H1 (cell line): ENCODE data around the gene CD37. TPM values are rescaled to one million over a fixed set of nuclear protein-coding genes. Genes with fewer than 3 reads are reported as not detected.
A peak's percentile ranks its signal among the peaks of the same experiment; 100 is the strongest.

Source experiments
- CTCF ChIA-PET: fragments of 300-600 bp; sonication (Branson Sonifier 250); formaldehyde crosslinking; loops from one replicate; lab custom pipeline; 2021; ENCODE audit not compliant: partially characterized antibody; lab: Charles Lee
- POLR2A ChIA-PET: fragments of 300-600 bp; sonication (Branson Sonifier 250); formaldehyde crosslinking; loops from one replicate; lab custom pipeline; 2021; ENCODE audit warnings: inconsistent platforms; ENCODE audit not compliant: partially characterized antibody; lab: Charles Lee
- DNase-seq, 2 experiments: peaks; one replicate each; pipeline versions ENCODE4 v3.0.0 to v3.0.0-alpha.2; 2010 to 2022; ENCODE audit warnings: low spot score in 2 of 2, low read depth in 1 of 2, mixed read lengths in 1 of 2
- FAIRE-seq: peaks from 2 replicates; lab custom pipeline; 2011; peaks lifted over from hg19 to GRCh38; lab: Jason Lieb, UNC
- H2AFZ ChIP-seq: 2 replicates; pipeline ENCODE4 v1.8.1; 2012; ENCODE audit warnings: low read length, inconsistent platforms
- H2AK5ac ChIP-seq: 2 replicates; pipeline ENCODE4 v1.6.1; 2013; ENCODE audit warnings: low read depth, low read length
- H2BK120ac ChIP-seq: replicated peaks from 2 replicates; pipeline ENCODE3; 2013; ENCODE audit warnings: low read depth, low read length, inconsistent platforms
- H2BK12ac ChIP-seq: 2 replicates; pipeline ENCODE4 v1.6.1; 2013; ENCODE audit warnings: low read depth, low read length
- H2BK15ac ChIP-seq: 2 replicates; pipeline ENCODE4 v1.6.1; 2013; ENCODE audit warnings: low read length
- H2BK20ac ChIP-seq: 2 replicates; pipeline ENCODE4 v1.6.1; 2013; ENCODE audit warnings: low read length
- H2BK5ac ChIP-seq: 2 replicates; pipeline ENCODE4 v1.6.1; 2013; ENCODE audit warnings: low read depth, low read length
- H3K14ac ChIP-seq: 2 replicates; pipeline ENCODE4 v1.6.1; 2013; ENCODE audit warnings: inconsistent platforms; ENCODE audit not compliant: insufficient read length
- H3K18ac ChIP-seq: 2 replicates; pipeline ENCODE4 v1.6.1; 2013; ENCODE audit warnings: low read length; ENCODE audit errors: extremely low read depth
- H3K23ac ChIP-seq: 2 replicates; pipeline ENCODE4 v1.6.1; 2013; ENCODE audit warnings: inconsistent platforms; ENCODE audit not compliant: insufficient read length
- H3K23me2 ChIP-seq: 2 replicates; pipeline ENCODE4 v1.6.1; 2013; ENCODE audit warnings: low read depth, low read length
- H3K27ac ChIP-seq: 2 replicates; pipeline ENCODE4 v1.6.1; 2011; ENCODE audit warnings: low read depth, low read length, inconsistent platforms
- H3K27me3 ChIP-seq, 4 experiments: replicated peaks in 1 of 4; 1 replicate in 1 of 4; 2 replicates in 3 of 4; pipeline versions ENCODE4 v1.6.1 to v1.8.1; 2011 to 2013; ENCODE audit warnings: low read length in 3 of 4, mild to moderate bottlenecking in 3 of 4, inconsistent platforms in 2 of 4, mixed read lengths in 2 of 4, moderate library complexity in 1 of 4; ENCODE audit not compliant: control insufficient read depth in 3 of 4, insufficient read depth in 3 of 4; ENCODE audit errors: extremely low read depth in 1 of 4
- H3K36me3 ChIP-seq, 4 experiments: 2 replicates each; pipeline versions ENCODE4 v1.6.1 to v1.8.1; 2011 to 2013; ENCODE audit warnings: mild to moderate bottlenecking in 4 of 4, low read length in 3 of 4, moderate library complexity in 2 of 4, control low read depth in 1 of 4, inconsistent platforms in 1 of 4; ENCODE audit not compliant: insufficient read depth in 4 of 4, control insufficient read depth in 2 of 4
- H3K4ac ChIP-seq: replicated peaks from 2 replicates; pipeline ENCODE3; 2013; ENCODE audit warnings: low read length, low read depth, mixed read lengths, inconsistent platforms; ENCODE audit not compliant: insufficient read length
- H3K4me1 ChIP-seq, 4 experiments: replicated peaks in 1 of 4; 1 replicate in 1 of 4; 2 replicates in 3 of 4; pipeline versions ENCODE4 v1.6.1 to v1.8.1; 2011 to 2013; ENCODE audit warnings: low read length in 3 of 4, inconsistent platforms in 2 of 4, mixed read lengths in 1 of 4; ENCODE audit not compliant: insufficient read depth in 4 of 4, control insufficient read depth in 3 of 4
- H3K4me2 ChIP-seq, 2 experiments: 2 replicates each; pipeline versions ENCODE4 v1.6.1 to v1.8.1; 2011 to 2013; ENCODE audit warnings: low read depth in 2 of 2, low read length in 2 of 2, control low read depth in 1 of 2, inconsistent platforms in 1 of 2, mild to moderate bottlenecking in 1 of 2; ENCODE audit not compliant: insufficient read depth in 1 of 2
- H3K4me3 ChIP-seq, 4 experiments: fragments of 200-600, 300-600 bp in 1 of 4; sonication (generic), shearing (Covaris generic), sonication (Bioruptor Twin) in 1 of 4; 2 replicates each; pipeline versions ENCODE4 v1.5.1 to v1.8.1; 2011 to 2016; ENCODE audit warnings: low read length in 4 of 4, low read depth in 3 of 4, control low read depth in 2 of 4, inconsistent platforms in 2 of 4, mild to moderate bottlenecking in 2 of 4, mixed read lengths in 1 of 4, moderate library complexity in 1 of 4; ENCODE audit not compliant: insufficient read depth in 2 of 4; ENCODE audit errors: extremely low read depth in 1 of 4
- H3K56ac ChIP-seq: replicated peaks from 2 replicates; pipeline ENCODE3; 2013; ENCODE audit warnings: low read depth, mild to moderate bottlenecking, mixed read lengths, low read length, inconsistent platforms; ENCODE audit not compliant: insufficient read length
- H3K79me1 ChIP-seq: 2 replicates; pipeline ENCODE4 v1.6.1; 2013; ENCODE audit warnings: low read depth, low read length, control low read depth
- H3K79me2 ChIP-seq, 2 experiments: 2 replicates each; pipeline versions ENCODE4 v1.6.1 to v1.8.1; 2012 to 2013; ENCODE audit warnings: low read length in 2 of 2, mild to moderate bottlenecking in 2 of 2, inconsistent platforms in 1 of 2; ENCODE audit not compliant: insufficient read depth in 2 of 2, control insufficient read depth in 1 of 2
- H3K9ac ChIP-seq, 4 experiments: replicated peaks in 1 of 4; 1 replicate in 1 of 4; 2 replicates in 3 of 4; pipeline versions ENCODE4 v1.6.1 to v1.8.1; 2011 to 2013; ENCODE audit warnings: low read depth in 3 of 4, low read length in 3 of 4, control low read depth in 2 of 4, mild to moderate bottlenecking in 2 of 4, moderate library complexity in 2 of 4, inconsistent platforms in 1 of 4; ENCODE audit errors: extremely low read depth in 1 of 4
- H3K9me3 ChIP-seq, 2 experiments: 2 replicates each; pipeline versions ENCODE4 v1.6.1 to v1.8.1; 2012 to 2013; ENCODE audit warnings: mild to moderate bottlenecking in 2 of 2, moderate library complexity in 2 of 2, control low read depth in 1 of 2, inconsistent platforms in 1 of 2, low read depth in 1 of 2, low read length in 1 of 2, mixed read lengths in 1 of 2; ENCODE audit not compliant: insufficient read depth in 2 of 2
- H4K20me1 ChIP-seq, 2 experiments: replicated peaks in 1 of 2; 2 replicates each; pipeline versions ENCODE3 to v1.8.1; 2011 to 2013; ENCODE audit warnings: inconsistent platforms in 2 of 2, low read length in 2 of 2, mild to moderate bottlenecking in 1 of 2; ENCODE audit not compliant: insufficient read depth in 2 of 2, control insufficient read depth in 1 of 2
- H4K5ac ChIP-seq: 2 replicates; pipeline ENCODE4 v1.6.1; 2013; ENCODE audit warnings: low read length, low read depth, mixed read lengths, inconsistent platforms; ENCODE audit not compliant: insufficient read length
- H4K8ac ChIP-seq: 2 replicates; pipeline ENCODE4 v1.8.0; 2013; ENCODE audit warnings: mild to moderate bottlenecking, moderate library complexity, low read length, inconsistent platforms; ENCODE audit not compliant: insufficient read depth; ENCODE audit errors: extremely low read depth
- H4K91ac ChIP-seq: replicated peaks from 2 replicates; pipeline ENCODE3; 2013; ENCODE audit warnings: low read length, mixed read lengths, inconsistent platforms; ENCODE audit not compliant: insufficient read length
- CREB1 ChIP-seq: IDR thresholded peaks from 2 replicates; pipeline ENCODE4 v1.6.1; 2012; ENCODE audit warnings: inconsistent platforms
- GABPA ChIP-seq: IDR thresholded peaks from 2 replicates; pipeline ENCODE4 v1.6.1; 2011; ENCODE audit warnings: mild to moderate bottlenecking, low read length, moderate library complexity, borderline replicate concordance; ENCODE audit not compliant: insufficient read depth
- GTF2F1 ChIP-seq: IDR thresholded peaks from 2 replicates; pipeline ENCODE4 v1.6.1; 2012; ENCODE audit warnings: low read depth, low read length, improper control_type of control experiment, borderline replicate concordance
- HDAC6 ChIP-seq: IDR thresholded peaks from one replicate; pipeline ENCODE4 v1.7.1; 2012; ENCODE audit warnings: low read depth, mild to moderate bottlenecking, inconsistent platforms, low read length, moderate library complexity
- JUND ChIP-seq: IDR thresholded peaks from 2 replicates; pipeline ENCODE4 v1.6.1; 2011; ENCODE audit warnings: mild to moderate bottlenecking, improper control_type of control experiment, low read length
- MAX ChIP-seq: IDR thresholded peaks from 2 replicates; pipeline ENCODE4 v1.6.1; 2012; ENCODE audit warnings: inconsistent platforms
- RXRA ChIP-seq: IDR thresholded peaks from 2 replicates; pipeline ENCODE4 v1.6.1; 2011; ENCODE audit warnings: low read depth, mild to moderate bottlenecking, low read length, moderate library complexity; ENCODE audit not compliant: insufficient read depth
- SIN3A ChIP-seq, 2 experiments: IDR thresholded peaks in 1 of 2; conservative IDR thresholded peaks in 1 of 2; 2 replicates each; pipeline ENCODE4 v1.6.1; 2011 to 2012; ENCODE audit warnings: low read length in 2 of 2, improper control_type of control experiment in 1 of 2, low read depth in 1 of 2, mild to moderate bottlenecking in 1 of 2
- SP2 ChIP-seq: IDR thresholded peaks from 2 replicates; pipeline ENCODE4 v1.6.1; 2012; ENCODE audit warnings: mild to moderate bottlenecking, low read length, inconsistent platforms
- SP4 ChIP-seq: IDR thresholded peaks from 2 replicates; pipeline ENCODE4 v1.6.1; 2012; ENCODE audit warnings: low read length, inconsistent platforms
- TBP ChIP-seq: IDR thresholded peaks from 2 replicates; pipeline ENCODE4 v1.6.1; 2011; ENCODE audit warnings: low read depth, low read length, improper control_type of control experiment
- WGBS, 2 experiments: shearing (Covaris generic) in 1 of 2; methylation state at CpG; one replicate each; pipeline versions ENCODE4 v1.1.6 to v1.1.7; 2013 to 2015; ENCODE audit warnings: low lambda C conversion rate in 2 of 2, mixed read lengths in 2 of 2, inconsistent platforms in 1 of 2, low coverage in 1 of 2, missing lambda C conversion rate in 1 of 2; ENCODE audit not compliant: insufficient replicate concordance in 2 of 2, insufficient coverage in 1 of 2, insufficient read length in 1 of 2; ENCODE audit errors: extremely low coverage in 1 of 2, missing lambda C conversion rate in 1 of 2; 5-methylcytosine and 5-hydroxymethylcytosine counted together
- polyA plus RNA-seq, 7 experiments: library from polyadenylated mRNA; depleted of rRNA in 3 of 7; stranded (reverse) in 5 of 7; unstranded in 2 of 7; fragments of >200 nt in 5 of 7; fragments of 200-250 nt in 2 of 7; gene quantifications; 1 replicate in 5 of 7; 2 replicates in 1 of 7; 4 replicates in 1 of 7; pipeline versions ENCODE4 v1.2.1 to v1.2.3, GENCODE V29; 2011 to 2013; ENCODE audit warnings: missing spikeins in 2 of 7, mixed read lengths in 2 of 7
- total RNA-seq: library from RNA; stranded (reverse); fragmentation: NEBNext Ultra II Directional; extraction: Animal tissue kit (Norgen Biotek cat#: 25700); gene quantifications from 2 replicates; pipeline ENCODE4 v1.2.1, GENCODE V29; 2021

Gene CD37
- total and polyA plus RNA-seq, 2 of the 8 experiments (the other 6 are each of a cell fraction or from before 2014, with no cell fraction given) = not detected

- H3K79me1 ChIP-seq = no peaks in the 10 kb centered on the region
- H3K18ac ChIP-seq = peak overlapping the region; percentile 80
- no peak for FAIRE-seq
- peak overlapping the region; percentile 64 for H4K5ac ChIP-seq
- H4K91ac ChIP-seq = no peak overlapping the region
- no peaks in the 10 kb centered on the region for H3K79me2 ChIP-seq
- H2BK120ac ChIP-seq = no peak overlapping the region
- no peak overlapping the region for H2AFZ ChIP-seq
- no peak overlapping the region for H3K23ac ChIP-seq
- H2BK12ac ChIP-seq = no peak overlapping the region
- ChIA-PET POLR2A (interaction anchor here (0.6 to 6.9 kb wide), 33 partner anchors 9 to 711 kb away, joined by 3 to 63 read pairs (median 4); partner anchors contain the start of genes DKKL1, LIN7B, PIH1D1 and RPL13A), CTCF (interaction anchor here (0.7 to 2.5 kb wide), 7 partner anchors 12 to 297 kb away, joined by 3 to 9 read pairs (median 4); no protein-coding TSS in a partner anchor)
- H3K27me3 ChIP-seq = peaks cover 0 to 10% (median 3%) of the 10 kb centered on the region in 4 experiments; a peak in 4 of 7 replicates
- H2BK5ac ChIP-seq = peak overlapping the region; percentile 66; the same call in 1 of the 2 replicates
- H3K56ac ChIP-seq = no peak overlapping the region
- H3K27ac ChIP-seq = peak overlapping the region; percentile 49; the same call in 1 of the 2 replicates
- H3K23me2 ChIP-seq = peaks cover 13% of the 10 kb centered on the region
- no peaks in the 10 kb centered on the region for H3K9me3 ChIP-seq
- 11% methylated on average over 34 of the region's 47 CpGs; no CpG with 5 or more reads in 1 of the 2 experiments for WGBS, 2 experiments
- H4K8ac ChIP-seq = no peak overlapping the region; the same call in 1 of the 2 replicates
- H4K20me1 ChIP-seq = peaks cover 9 to 21% of the 10 kb centered on the region in 2 experiments
- peak overlapping the region in 1 of 4 experiments; percentile 45; a peak in 2 of 7 replicates for H3K9ac ChIP-seq
- no peak overlapping the region for H3K14ac ChIP-seq
- H3K4me3 ChIP-seq = peak overlapping the region; percentile 32 to 59 (median 50); a peak in 7 of 8 replicates
- peaks cover 28 to 39% (median 29%) of the 10 kb centered on the region in 4 experiments for H3K36me3 ChIP-seq
- H2BK20ac ChIP-seq = no peak overlapping the region
- H3K4me1 ChIP-seq = peaks cover 0 to 17% (median 10%) of the 10 kb centered on the region in 4 experiments; a peak in 6 of 7 replicates
- no peak overlapping the region; the same call in 1 of the 2 replicates for H2BK15ac ChIP-seq
- H3K4me2 ChIP-seq = peak overlapping the region; percentile 88 to 99
- no peak overlapping the region for H3K4ac ChIP-seq
- peak; percentile 89 to 92 for DNase-seq
- no peak overlapping the region for H2AK5ac ChIP-seq
- TF ChIP-seq SP2 (no peak), JUND (peak; percentile 19; the same call in 1 of the 2 replicates), GTF2F1 (0 out of 2 replicates have a peak, but pooled peaks have one; percentile 62), MAX (peak; percentile 100), TBP (no peak; the same call in none of the 2 replicates), SP4 (peak; percentile 30; the same call in 1 of the 2 replicates), HDAC6 (no peak), RXRA (no peak), GABPA (no peak), SIN3A (conservative IDR thresholded peaks at IDR 0.05 in 1 of 2, IDR thresholded peaks at IDR 0.05 in 1 of 2; ENCODE audit: low read depth in 1 of 2, low read length in 2 of 2) (peak in 1 of 2 experiments; percentile 87; a peak in 2 of 4 replicates), CREB1 (peak; percentile 21; the same call in 1 of the 2 replicates)
These were observed 4.3 kb downstream of the CD37 start for GRCh38 chr19:49339301-49340068.
